ENCODE results near the gene SLC22A23. TPM values are rescaled to one million over a fixed set of nuclear protein-coding genes. Genes with fewer than 3 reads are reported as not detected.

SLC22A23 gene
- polyA plus RNA-seq, 4 donors, result 9.8 to 14.0 (median 11.9) TPM

DNA sequence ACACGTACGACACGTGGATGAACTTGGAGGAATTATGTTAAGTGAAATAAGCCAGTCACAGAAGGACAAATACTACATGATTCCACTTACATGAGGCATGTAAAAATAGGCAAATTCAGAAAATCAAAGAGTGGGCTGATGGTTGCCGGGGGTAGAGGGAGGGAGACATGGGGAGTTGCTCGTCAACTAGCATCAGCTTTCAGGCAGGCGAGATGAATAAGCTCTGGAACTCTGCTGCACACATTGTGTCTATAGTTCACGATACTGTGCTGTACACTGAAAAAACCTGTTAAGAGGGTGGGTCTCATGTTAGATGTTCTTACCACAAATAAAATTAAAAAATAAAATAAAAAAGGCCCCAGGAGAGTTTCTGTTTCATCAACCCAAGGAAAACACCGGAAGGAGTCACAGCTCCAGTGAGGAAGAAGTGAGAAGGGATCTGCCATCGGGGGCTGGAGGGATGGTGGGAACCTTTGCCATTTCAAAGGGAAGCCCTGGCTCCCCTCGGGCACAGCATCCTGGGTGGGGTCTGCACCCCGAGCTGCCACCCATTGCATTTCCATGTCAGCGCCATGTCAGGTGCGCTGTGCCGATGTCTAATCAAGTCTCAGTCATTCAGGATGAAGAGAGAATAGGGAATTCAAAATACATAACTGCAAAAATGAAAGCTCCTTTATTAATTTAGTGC is 98.3 kb downstream of the SLC22A23 start:
- DNase-seq (ENCODE audit: low read depth in 4 of 4, low spot score in 2 of 4), result no peak

DNA sequence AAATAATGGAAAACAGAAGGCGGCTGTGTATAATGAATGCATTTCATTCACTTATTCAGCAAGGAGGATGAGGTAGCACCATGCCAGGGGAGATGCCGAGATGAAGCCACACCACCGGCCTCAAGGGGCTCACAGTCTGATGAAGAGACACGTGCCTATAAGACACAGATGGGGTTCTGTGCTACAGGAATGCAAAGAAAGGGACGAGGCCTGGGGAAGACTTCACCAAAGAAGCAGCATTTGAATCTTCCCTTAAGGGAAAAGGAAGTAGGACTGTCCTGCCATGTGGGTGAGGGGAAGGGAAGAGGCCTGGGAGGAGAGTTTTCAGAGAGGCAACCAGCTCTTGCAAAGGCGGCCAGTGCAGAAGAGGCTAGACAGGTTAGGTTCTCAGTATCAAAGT is 99.2 kb downstream of the SLC22A23 start:
- no peak for DNase-seq (ENCODE audit: low read depth in 4 of 4, low spot score in 2 of 4)

DNA sequence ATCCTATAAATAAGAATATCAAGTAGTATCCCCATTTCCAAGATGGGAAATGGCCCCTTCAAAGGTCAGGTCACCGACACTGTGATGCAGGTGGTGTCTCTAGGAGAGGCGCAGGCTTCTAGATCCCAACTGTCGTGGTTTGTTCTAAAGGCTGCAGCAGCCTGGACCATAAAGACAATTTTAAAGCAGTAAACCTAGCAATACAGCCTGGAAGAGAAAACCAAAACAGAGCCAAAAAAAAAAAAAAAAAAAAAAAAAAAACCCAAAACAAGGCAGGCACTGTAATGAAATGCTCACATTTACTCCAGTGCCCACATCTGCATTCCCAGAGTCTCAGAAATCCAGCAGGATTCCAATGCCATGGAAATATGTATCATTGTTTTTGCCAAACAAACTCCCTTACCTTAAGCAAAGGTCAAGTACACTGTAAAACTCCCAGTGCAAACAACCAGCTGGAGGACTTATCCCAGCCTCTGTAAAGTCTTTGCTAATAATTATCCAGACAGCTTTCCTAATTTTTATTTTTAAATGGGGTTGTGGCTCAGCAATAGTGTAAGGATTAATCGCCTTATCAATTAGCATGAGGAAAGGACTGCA is 99.9 kb downstream of the SLC22A23 start:
- no peak for DNase-seq (ENCODE audit: low read depth in 4 of 4, low spot score in 2 of 4)

DNA sequence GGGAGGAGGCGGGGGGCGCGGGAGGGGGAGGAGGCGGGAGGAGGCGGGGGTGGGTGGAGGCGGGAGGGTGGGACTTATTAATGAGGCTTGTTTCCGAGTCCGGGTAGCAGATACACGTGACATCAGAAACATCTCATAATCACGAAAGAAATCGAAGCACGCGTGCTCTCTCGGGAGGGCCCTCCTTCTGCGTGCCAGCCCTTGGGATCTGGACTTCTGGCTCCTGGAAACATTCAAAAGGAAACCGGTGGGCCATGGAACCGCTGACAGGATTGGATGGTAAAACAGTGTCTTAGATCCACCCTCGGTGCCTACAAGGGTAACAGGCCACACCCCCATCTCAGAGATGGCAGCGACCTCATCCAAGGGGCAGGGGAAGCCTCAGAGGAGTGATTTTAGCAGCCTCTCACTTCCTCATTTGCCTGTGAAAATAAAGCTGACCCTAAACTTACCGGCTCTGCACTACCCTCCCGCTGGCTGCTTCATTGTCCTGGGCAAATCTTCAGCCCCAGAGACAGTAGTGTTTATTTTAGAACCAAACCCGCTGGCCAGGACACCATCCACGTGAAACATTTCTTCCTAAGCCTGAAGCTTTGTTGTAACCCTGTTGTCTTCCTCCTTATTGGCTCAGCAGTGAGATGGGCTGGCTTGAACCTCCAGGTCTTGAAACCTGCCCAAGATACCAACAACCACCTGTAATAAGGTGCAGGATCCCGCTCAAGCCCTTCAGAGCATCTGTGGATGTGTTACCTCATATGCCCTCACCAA is 100.6 kb downstream of the SLC22A23 start:
- peak in 1 of 4 donors; percentile 59 for DNase-seq (ENCODE audit: low read depth in 4 of 4, low spot score in 2 of 4)

DNA sequence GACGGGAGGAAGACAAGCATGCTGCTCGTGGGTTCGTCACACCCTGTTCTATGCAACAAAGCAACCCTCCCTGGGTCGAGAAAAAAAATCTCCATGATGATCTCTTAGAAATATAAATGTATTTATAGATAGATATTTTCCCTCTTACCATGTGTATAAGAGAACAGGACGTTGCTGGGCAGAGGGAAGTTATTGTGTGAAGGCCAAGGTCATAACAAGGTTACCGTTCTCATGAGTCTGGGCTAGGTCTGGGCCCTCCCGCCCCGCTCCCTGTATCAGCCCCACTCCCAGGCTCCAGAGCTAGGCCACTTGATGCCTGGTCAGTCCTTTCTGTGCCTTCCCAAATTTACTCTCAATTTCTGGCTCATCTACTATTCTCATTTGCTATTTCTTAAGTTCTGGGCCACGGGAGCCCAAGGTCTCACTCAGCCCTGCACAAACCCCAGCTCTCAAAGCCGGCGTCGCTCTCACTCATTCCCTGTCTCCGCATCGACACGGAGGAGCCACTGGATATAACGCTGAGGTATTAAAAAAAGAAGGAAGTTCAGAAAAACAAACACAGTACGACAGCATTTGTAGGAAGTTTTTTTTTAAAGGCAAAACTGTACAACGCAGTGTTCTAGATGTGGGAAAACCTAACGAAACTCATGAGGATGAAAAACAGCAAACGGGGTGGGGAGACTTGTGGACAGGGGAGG is 101.3 kb downstream of the SLC22A23 start:
- no peak for DNase-seq (ENCODE audit: low read depth in 4 of 4, low spot score in 2 of 4)

DNA sequence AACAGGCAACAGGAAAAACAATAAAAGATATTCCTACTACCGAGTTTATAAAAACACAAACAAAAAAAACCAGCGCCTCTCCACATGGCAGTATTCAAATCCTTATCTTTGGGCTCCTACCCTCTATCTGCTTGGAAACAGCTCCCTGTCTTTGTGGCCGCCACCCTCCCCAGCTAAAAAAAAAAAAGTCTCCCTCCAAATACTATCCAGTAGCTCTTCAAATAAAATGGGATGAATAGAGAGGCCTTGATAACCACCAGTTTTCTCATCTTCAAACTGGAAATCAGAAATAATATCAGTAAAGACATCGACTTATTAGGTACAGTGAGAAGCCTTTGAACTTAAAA is 101.9 kb downstream of the SLC22A23 start:
- DNase-seq (ENCODE audit: low read depth in 4 of 4, low spot score in 2 of 4), result no peak

DNA sequence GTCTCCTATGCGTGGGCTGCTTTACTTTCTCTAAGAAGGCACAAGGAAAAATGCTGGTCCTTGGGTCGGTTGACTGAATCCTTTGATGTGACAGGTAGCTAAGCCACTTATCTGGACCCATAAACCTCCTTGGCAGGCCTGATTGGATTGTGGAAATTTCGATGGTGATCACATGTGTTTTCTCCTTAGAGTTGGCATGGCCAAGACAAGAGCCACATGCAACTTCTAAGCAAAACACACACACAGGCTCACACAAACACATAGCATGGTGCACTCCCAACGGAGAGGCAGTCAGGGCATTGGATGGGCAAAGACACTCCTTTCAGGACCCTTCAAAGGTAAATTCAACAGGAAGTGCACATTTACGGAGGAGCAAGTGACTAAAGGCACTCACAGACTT is 102.9 kb downstream of the SLC22A23 start:
- DNase-seq (ENCODE audit: low read depth in 4 of 4, low spot score in 2 of 4), result no peak

DNA sequence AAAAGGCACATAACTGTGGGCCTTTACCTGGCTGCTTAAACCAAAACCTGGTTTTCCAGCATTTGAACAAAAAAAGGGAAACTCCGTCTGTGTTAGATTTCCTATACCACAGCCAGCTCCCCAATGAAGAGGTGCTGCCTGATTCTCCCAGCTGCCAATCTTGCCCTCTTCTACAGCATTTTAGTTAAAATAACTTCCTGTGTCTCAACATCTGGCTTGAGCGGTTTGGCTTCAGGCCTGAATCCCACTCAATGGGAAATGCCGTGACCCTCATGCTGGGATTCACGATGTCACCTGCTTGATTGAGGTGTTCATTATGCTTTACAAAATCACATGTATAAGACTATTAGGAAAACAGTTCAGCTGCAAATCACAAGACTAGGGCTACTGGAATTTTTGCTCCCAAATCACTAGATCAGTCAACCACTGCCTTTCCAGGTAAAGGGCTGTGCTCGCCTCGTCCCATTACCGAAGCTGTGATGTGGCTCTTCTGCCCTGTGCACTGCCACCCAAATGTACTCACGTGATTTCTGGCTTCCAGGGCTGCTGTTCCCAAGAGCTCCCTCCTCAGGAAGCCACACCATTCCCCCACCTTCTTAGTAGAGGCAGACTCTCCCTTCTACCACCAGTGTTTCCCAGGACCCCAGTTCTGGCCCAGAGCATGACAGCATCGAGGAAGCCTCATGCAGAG is 103.5 kb downstream of the SLC22A23 start:
- no peak for DNase-seq (ENCODE audit: low read depth in 4 of 4, low spot score in 2 of 4)

DNA sequence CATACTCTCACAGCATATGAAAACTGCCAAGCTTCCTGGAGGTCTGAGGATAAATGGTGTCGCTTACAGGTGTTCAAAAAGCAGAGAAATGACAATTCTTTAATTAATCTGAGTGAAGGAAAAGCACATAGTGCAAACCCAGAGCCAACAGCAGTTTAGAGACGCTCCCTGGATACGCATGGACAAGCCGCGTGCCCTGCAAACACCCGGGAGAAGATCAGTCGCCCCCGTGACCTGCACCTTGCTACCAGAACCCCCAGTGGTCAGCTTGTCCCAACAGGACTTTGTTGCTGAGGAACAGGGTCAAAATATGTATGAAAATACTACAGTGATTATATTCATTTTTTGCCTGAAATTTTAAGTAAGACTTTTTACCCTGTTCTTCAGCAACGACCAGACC is 104.2 kb downstream of the SLC22A23 start:
- DNase-seq (ENCODE audit: low read depth in 4 of 4, low spot score in 2 of 4), result no peak

DNA sequence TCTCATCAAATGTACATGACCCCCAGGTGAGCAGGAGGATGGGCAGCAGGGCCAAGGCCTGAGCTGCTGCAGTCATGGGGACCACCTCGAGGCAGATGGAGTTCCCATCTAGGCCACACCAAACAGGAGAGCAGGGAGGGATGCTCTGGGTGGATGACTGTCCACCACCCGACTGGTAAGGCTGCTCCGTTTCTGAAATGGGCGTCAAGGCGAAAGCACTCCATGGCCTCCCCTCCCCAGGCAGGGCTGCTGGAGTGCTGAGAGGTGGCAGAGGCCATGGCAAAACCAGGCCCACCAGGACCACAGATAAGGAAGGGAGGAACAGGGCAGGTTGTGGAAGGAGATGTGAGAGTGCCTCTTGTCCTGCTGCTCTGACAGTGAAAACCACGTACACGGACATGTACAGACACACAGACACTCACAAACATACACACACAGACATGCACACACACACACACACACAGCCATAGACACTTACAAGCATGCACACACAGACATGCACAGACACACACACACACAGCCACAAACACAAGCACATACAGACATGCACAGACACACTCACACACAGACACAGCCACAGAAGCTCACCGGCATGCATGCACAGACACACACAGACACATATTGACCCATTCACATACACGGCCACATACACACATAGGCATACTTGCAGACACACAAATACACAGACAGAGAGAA is 104.9 kb downstream of the SLC22A23 start:
- no peak for DNase-seq (ENCODE audit: low read depth in 4 of 4, low spot score in 2 of 4)

DNA sequence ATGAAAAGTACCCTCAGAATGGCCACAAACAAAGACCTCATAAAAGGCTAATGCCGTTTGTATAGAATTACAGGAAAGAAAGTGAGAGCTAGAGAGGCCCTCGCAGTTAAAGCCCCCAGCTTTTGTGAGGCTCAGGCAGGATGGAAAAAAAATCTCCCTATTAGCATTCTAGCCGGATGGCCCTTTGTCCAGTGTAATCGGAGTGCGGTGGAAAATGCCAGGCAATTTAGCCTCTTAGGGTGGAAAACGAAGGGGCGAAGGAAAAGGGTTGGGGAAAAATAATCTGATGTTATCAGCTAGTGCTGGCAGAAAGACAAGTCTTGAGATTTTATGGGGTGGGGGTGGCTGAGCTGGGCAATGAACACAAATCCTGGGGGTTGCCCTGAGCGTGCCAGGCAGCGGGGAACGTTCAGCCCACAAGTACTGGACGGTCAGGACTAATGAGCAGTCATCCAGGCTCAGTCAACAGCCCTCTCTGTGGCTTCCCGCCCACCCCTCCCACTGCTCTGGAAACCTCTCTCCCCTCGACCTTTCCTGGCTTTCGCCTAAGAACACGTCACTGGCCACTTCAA is 105.7 kb downstream of the SLC22A23 start:
- no peak for DNase-seq (ENCODE audit: low read depth in 4 of 4, low spot score in 2 of 4)

DNA sequence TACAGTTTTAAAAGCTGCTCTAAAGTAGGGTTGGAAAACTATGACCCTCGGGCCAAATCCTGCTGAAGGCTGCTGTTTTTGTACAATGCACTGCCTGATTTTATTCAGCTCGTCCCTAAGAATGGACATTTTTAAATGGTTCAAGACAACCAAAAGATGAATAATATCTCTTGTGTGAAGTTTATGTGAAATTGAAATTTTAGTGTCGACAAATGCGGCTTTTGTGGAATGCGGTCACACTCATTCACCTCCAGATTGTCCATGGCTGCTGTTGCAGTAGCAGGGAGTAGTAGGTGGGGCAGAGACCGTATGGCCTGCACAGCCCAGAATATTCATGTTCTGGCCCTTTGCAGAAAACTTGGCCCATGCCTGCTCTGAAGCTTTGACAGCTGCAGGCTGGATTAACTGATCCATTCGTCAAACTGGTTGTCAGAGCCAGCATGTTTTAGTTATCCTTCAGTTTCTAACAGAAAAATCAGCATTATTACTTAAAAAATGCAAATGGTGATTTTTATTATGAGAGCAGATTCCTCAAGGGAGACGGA is 106.5 kb downstream of the SLC22A23 start:
- no peak for DNase-seq (ENCODE audit: low read depth in 4 of 4, low spot score in 2 of 4)

DNA sequence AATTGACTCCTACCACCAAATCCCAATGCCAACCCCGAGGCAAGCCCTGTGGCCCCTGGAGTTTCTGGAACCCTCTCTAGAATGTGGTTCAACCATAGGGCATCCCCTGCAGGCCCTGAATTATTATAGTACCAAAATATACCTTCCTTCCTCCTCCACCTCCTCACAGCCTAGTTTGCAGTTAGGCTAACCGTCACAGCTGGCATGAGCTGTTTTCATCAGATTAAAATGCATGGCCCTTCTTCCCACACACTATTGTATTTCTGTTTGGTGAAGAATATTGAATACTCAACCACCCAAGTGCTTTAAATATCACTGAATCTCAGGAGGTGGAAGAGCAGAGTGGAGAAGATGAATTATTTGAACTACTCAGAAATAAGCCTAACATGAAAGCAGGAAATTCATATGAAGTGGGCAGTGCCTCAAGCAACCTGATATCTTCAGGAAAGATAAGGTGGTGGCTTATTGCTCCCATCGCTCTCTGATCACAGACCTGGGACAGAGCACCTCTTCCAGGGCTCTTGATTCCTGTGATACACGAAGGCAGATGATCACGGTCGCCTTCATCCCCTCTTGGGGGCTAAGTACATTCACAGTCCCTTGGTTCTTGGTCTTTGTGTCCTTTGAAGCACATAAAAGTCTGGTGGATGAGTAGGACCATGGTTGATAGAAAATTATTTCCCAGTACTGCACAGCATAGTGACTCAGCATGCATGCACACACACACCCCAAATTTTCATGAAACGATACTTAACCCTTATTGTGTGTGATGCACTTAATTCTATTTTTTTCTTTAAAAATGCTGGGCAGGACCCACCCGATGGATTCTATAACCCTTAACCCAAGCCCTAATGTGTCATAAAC is 107.2 kb downstream of the SLC22A23 start:
- no peak for DNase-seq (ENCODE audit: low read depth in 4 of 4, low spot score in 2 of 4)

DNA sequence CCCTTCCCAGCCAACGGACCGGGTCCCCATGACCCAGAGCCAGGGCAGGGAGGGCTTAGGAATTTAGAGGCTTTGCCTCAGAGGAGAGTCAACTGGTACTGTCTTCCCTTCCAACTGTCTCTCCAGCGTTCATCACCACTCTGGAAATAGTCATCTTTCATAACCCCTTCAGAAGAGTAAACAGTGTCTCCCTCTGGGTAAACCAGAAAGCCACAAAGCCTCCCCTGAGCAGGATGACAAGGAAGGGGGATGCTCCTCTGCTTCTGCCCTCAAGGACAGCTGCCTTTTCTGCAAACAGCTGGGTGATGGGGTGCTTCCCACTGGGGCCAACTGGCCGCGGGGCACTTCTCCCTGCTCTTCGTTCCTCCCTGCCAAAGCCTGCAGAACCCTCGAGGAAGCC is 108.0 kb downstream of the SLC22A23 start:
- no peak for DNase-seq (ENCODE audit: low read depth in 4 of 4, low spot score in 2 of 4)

DNA sequence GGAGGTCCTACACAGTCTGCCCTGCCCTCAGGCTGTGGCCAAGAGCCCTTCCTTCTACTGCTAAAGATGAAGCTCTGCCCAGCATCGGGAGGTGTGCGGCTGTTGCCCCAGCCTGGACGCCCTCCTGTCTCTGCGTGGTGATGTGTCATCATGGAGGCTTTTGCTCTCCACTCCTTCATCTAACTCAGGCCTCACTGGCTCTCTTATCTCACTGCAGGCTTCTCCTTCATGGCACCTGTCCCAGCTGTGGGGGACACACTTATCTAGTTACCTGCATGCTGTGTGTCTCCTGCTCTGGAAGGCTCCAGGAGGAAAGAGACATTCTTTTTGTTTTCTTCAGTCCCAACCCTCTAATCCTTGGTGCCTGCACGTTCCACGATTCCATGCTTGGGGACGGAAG is 109.0 kb downstream of the SLC22A23 start:
- no peak for DNase-seq (ENCODE audit: low read depth in 4 of 4, low spot score in 2 of 4)

DNA sequence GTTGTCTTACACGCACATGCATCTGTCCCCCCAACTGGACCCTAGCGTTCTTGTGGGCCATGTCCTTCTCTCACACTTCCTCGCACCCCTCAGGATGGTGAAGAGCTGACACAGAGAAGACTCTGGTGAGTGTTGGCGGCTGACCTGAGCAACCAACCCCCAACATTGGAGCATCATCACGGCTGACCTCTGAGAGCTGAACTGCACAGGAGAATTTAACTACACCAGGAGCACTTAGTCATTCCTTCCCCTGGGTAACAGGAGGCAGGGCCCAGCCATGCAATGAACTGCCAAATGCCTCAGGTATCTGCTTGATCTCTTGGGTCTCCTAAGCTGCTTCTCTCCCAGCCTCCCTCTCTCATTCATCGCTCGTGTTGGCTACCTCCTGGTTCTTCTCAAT is 109.6 kb downstream of the SLC22A23 start:
- no peak for DNase-seq (ENCODE audit: low read depth in 4 of 4, low spot score in 2 of 4)

DNA sequence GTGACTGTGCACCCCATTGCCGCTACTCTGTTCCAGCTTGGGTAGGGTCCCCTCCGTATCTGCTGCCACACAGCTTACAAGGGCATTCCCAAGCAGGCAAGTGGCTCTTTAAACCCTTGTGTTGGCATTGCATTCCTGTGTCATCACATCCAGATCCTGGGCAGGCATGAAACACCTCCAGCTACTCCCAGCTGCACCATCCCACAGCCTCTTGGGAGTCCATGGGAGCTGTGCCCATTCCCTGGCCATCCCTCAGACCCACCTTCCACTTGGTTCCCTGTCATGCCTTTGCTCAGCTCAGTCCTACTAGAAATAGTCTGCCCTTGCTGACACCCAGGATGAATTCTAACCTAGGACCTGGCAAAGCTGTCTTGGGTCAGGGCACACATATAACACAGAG is 110.4 kb downstream of the SLC22A23 start:
- no peak for DNase-seq (ENCODE audit: low read depth in 4 of 4, low spot score in 2 of 4)

DNA sequence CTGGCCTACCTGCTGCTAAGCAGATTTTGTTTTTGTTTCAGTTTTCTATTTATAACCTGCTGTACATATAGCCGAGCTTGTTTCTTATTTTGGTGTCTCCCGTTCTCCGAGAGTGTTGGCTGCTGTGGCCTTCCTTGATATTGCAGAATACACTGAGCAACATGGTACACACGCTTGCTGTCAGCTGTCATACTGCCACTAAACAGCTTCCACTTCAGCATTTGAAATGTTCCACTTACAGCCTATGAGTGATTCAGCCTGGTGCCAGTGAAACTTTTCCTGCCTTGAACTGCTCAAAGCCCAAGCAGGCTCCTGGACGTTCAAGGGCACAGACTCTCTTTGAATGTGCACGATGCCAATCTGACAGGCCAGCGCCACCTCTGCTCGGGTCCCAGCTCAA is 111.0 kb downstream of the SLC22A23 start:
- DNase-seq (ENCODE audit: low read depth in 4 of 4, low spot score in 2 of 4), result no peak
